ENCODE data around the gene GZMM.
A peak's percentile ranks its signal among the peaks of the same experiment; 100 is the strongest.

GZMM gene

DNA sequence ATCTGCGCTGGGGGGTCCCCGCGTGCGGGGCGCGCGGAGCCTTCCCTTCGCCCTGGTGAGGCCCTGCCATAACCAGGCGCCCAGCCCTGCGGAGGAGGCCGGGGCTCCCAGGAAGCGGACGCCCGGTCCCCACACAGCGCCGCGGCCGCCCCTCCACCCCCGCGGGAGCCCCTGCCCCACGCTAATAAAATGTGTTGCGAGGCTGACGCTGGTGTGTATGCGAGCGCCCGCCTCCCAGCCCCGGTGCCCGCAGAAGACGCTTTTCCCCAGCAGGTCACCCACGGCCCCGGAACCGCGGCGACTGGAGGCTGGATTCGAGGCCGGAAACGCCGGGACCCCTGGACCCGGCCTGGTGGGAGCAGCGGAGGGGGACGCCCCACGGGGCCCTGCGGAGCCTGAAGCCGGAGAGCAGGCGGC lies 24.4 kb upstream of the GZMM start:
- no peak overlapping the region for H3K4me3 ChIP-seq (ENCODE audit: low read depth, low read length)
- in situ Hi-C loops (cut with HindIII; ENCODE audit: low sequenced_read_pairs), result no loop called here
- no peak for DNase-seq (ENCODE audit: low read depth, low spot score)
- TF ChIP-seq, protein P1, sequence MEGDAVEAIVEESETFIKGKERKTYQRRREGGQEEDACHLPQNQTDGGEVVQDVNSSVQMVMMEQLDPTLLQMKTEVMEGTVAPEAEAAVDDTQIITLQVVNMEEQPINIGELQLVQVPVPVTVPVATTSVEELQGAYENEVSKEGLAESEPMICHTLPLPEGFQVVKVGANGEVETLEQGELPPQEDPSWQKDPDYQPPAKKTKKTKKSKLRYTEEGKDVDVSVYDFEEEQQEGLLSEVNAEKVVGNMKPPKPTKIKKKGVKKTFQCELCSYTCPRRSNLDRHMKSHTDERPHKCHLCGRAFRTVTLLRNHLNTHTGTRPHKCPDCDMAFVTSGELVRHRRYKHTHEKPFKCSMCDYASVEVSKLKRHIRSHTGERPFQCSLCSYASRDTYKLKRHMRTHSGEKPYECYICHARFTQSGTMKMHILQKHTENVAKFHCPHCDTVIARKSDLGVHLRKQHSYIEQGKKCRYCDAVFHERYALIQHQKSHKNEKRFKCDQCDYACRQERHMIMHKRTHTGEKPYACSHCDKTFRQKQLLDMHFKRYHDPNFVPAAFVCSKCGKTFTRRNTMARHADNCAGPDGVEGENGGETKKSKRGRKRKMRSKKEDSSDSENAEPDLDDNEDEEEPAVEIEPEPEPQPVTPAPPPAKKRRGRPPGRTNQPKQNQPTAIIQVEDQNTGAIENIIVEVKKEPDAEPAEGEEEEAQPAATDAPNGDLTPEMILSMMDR (IDR thresholded peaks at IDR 0.05; ENCODE audit: low read depth, low read length), result no peak

DNA sequence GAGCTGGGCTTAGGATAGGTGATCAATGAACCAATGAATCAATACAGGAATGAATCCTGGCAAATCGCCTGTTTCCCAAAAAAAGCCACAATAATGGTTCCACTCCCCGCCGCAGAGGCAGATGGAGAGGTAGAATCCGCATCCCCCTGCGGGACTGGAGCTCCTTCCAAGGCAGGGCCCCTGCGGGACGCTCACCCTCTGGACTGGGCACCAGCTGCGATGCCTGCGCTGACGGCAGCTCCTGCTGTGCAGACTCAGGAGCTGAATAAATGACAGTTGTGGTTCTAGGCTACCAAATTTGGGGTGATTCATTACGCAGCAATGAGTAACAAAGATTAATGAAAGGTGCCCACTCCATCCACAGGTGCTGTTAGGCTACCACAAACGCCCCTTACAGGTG lies 21.1 kb upstream of the GZMM start:
- no peak overlapping the region for H3K4me3 ChIP-seq (ENCODE audit: low read depth, low read length)
- TF ChIP-seq, protein P1 (IDR thresholded peaks at IDR 0.05; ENCODE audit: low read depth, low read length), result no peak
- in situ Hi-C loops (cut with HindIII; ENCODE audit: low sequenced_read_pairs), result no loop called here
- no peak for DNase-seq (ENCODE audit: low read depth, low spot score)

DNA sequence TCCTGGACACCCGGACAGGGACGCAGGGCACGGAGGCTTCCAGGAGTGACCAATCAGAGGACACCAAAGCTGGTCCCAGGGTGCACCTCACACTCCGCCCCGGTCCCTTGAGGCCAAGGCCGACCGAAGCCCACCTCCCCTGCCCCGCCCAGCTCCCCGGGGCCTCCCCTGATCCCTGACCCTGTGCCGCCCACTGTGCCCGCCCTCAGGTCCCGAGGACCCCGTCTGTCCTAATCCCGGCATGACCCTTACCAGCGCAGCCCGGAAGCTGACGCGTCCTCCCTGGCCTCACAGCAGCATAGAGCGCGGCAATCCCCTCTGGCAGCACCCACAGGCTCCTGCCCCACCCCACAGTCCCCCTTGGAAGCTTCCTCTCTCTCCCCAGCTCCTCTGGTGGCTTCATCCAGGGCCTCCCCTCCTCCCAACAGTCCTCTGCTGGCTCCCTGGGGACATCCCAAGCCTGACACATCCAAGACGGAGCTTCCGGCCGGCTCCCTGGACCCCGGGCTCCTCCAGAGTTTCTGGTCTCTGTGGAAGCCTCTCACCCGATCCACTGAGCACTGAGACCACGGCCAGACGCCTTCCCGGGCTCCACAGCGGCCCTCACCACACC lies 19.7 kb upstream of the GZMM start:
- in situ Hi-C loops (cut with HindIII; ENCODE audit: low sequenced_read_pairs), result no loop called here
- no peak for DNase-seq (ENCODE audit: low read depth, low spot score)
- H3K4me3 ChIP-seq (ENCODE audit: low read depth, low read length), result no peak overlapping the region
- TF ChIP-seq, protein P1 (IDR thresholded peaks at IDR 0.05; ENCODE audit: low read depth, low read length), result no peak

DNA sequence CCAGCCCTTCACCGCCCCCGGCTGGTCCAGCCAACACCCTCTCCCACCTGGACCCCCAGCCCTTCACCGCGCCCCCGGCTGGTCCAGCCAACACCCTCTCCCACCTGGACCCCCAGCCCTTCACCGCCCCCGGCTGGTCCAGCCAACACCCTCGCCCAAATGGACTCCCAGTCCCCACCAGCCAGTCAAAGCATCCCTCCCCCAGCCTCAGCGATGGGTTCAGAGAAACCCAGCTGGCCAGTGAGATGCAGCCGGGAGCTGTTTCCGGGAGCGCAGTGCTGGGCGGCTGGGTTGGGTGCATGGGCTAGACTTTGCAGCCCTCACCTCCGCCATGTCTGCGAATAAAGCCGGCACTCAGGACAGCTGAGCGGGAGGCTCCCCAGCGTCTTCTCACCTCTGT lies 18.8 kb upstream of the GZMM start:
- in situ Hi-C loops (cut with HindIII; ENCODE audit: low sequenced_read_pairs), result no loop called here
- DNase-seq (ENCODE audit: low read depth, low spot score), result no peak
- TF ChIP-seq, protein P1 (IDR thresholded peaks at IDR 0.05; ENCODE audit: low read depth, low read length), result no peak
- no peak overlapping the region for H3K4me3 ChIP-seq (ENCODE audit: low read depth, low read length)

DNA sequence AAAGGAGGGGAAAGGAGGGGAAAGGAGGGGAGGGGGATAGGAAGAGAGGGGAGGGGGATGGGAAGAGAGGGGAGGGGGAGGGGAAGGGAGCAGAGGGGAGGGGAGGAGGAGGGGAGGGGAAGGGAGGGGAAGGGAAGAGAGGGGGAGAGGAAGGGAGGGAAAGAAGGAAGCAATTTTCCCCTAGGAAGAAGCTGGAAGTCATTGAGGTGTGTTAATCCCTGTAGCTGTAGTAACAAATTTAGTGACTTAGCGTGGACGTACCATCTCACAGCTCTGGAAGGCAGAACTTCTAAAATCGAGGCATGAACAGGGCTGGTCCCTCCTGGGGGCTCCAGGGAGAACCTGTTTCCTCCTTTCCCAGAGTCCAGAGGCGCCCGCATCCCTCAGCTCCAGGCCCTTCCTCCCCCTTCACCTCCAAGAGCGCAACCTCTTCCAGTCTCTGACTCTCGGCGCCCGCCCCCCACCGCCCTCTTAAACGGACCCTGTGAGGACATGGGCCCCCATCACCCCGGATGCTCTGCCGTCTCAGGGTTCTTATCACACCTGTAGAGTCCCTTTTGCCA lies 17.9 kb upstream of the GZMM start:
- in situ Hi-C loops (cut with HindIII; ENCODE audit: low sequenced_read_pairs), result no loop called here
- H3K4me3 ChIP-seq (ENCODE audit: low read depth, low read length), result no peak overlapping the region
- TF ChIP-seq, protein P1 (IDR thresholded peaks at IDR 0.05; ENCODE audit: low read depth, low read length), result no peak
- DNase-seq (ENCODE audit: low read depth, low spot score), result no peak

DNA sequence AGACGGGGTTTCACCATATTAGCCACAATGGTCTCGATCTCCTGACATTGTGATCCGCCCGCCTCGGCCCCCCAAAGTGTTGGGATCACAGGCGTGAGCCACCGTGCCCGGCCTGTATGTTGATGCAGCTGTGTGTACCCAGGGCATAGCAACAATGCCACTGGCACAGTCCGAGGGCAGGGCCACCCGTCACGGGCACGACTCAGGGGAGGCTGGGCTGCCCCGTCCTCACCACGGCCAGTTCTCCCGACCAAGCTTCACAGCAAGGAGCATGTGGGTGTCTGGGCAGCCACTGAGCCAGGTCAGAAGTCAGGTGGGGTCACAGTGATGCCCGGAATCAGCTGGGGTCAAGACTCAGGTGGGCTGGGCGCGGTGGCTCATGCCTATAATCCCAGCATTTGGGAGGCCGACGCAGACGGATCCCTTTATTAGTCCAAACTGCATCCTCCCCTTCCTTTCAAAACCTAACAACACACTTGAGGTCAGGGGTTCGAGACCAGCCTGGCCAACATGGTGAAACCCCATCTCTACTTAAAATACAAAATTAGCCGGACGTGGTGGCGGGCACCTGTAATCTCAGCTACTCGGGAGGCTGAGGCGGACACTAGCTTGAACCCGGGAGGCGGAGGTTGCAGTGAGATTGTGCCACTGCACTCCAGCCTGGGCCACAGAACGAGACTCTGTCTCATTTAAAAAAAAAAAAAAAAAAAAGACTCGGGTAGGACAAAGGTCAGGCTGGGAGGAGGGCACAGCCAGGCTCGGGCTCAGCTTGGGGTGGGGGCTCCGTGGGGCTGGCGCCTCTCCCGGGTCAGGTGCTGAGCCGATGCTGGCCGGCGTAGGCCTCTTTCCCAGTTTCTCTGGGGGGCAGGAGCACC lies 13.5 kb upstream of the GZMM start:
- DNase-seq (ENCODE audit: low read depth, low spot score), result no peak
- peak overlapping the region; percentile 63 for H3K4me3 ChIP-seq (ENCODE audit: low read depth, low read length)
- in situ Hi-C loops (cut with HindIII; ENCODE audit: low sequenced_read_pairs), result no loop called here
- TF ChIP-seq, protein P1 (IDR thresholded peaks at IDR 0.05; ENCODE audit: low read depth, low read length), result no peak

Measured in astrocyte of the spinal cord (primary cell).